Lung microvascular endothelial cell (primary cell): ENCODE data around the gene TINAG. TPM values are rescaled to one million over a fixed set of nuclear protein-coding genes. Genes with fewer than 3 reads are reported as not detected.

Source experiments
- DNase-seq, 2 donors: peaks; one replicate each; pipeline versions ENCODE4 v3.0.0 to v3.0.0-alpha.2; 2010; ENCODE audit warnings: low read depth in 2 of 2
- total RNA-seq: library from RNA; depleted of rRNA; stranded (reverse); fragments of >200 nt; gene quantifications from 2 replicates; pipeline ENCODE4 v1.2.1, GENCODE V29; 2014

The TINAG gene, protein sequence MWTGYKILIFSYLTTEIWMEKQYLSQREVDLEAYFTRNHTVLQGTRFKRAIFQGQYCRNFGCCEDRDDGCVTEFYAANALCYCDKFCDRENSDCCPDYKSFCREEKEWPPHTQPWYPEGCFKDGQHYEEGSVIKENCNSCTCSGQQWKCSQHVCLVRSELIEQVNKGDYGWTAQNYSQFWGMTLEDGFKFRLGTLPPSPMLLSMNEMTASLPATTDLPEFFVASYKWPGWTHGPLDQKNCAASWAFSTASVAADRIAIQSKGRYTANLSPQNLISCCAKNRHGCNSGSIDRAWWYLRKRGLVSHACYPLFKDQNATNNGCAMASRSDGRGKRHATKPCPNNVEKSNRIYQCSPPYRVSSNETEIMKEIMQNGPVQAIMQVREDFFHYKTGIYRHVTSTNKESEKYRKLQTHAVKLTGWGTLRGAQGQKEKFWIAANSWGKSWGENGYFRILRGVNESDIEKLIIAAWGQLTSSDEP
- total RNA-seq = not detected in 2 replicates

DNA sequence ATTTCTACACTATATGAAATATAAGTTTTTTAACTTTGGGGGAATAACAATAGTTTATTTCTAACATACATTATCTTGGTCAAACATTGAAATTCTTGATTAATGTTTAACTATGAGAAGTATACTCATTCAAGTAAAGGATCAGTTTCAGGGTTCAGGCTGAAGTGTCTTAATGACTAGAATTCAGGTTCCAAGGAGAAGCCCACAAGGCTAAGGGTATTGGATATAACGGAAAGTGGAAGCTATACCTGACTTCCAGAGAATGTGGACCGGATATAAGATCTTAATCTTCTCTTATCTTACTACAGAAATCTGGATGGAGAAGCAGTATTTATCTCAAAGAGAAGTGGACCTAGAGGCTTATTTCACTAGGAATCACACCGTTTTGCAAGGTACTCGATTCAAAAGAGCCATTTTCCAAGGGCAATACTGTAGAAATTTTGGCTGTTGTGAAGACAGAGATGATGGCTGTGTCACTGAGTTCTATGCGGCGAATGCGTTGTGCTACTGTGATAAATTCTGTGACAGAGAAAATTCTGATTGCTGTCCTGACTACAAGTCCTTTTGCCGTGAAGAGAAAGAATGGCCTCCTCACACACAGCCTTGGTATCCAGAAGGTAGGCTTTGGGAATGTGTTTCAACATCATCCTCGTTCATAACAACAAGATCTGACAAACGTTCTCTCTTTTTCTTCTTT lies at the start of gene TINAG:
Gene TINAG (plus strand): TSS at position 153 of the 697 bp plus-strand sequence. CDS start 110 bp downstream, at position 263.
- DNase-seq = no peak

DNA sequence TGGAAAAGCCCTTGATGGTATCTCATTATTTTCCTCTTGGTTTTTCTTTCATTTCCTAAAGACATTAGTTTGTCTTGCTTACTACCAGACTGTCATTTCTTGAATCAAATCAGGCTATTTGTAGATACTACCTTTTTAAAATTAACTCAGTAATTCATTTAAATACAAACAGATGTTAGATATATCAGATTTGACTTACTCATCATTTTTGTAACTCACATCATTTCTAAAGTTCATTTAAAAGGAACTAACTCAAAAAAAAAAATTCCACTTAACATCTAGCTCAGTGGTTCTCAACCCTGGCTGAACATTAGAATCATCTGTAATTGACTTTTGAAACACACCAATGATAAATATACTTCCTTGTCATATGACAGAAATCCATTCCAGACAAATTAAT lies 48.2 kb upstream of the TINAG start:
- DNase-seq = no peak

- no peak for DNase-seq
These were observed 45.7 kb upstream of the TINAG start for GRCh38 chr6:54262499-54262898.

DNA sequence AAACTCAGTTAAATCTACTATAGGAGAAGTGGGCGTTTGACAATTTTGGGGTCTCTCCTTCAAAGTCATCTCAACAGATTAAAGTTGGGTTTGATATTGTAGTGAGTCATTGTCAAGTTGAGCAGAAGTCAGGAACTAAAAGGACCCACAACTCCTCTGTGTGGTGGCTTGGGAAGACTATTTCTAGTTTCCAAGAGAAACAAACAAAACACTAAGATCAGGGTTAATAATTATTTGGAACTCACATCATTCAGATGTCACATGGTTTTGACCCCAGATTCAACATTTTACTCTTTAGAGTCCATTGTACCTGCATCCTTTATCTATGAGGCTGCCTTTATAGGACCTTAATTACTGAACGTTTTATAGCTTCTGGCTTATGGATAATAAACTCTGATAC lies 45.3 kb upstream of the TINAG start:
- no peak for DNase-seq

GRCh38 chr6:54264581-54265272 lies 43.5 kb upstream of the TINAG start:
- DNase-seq = peak in 1 of 2 donors; percentile 74

GRCh38 chr6:54266400-54266923 lies 41.8 kb upstream of the TINAG start:
- peak in 1 of 2 donors; percentile 12 for DNase-seq

DNA sequence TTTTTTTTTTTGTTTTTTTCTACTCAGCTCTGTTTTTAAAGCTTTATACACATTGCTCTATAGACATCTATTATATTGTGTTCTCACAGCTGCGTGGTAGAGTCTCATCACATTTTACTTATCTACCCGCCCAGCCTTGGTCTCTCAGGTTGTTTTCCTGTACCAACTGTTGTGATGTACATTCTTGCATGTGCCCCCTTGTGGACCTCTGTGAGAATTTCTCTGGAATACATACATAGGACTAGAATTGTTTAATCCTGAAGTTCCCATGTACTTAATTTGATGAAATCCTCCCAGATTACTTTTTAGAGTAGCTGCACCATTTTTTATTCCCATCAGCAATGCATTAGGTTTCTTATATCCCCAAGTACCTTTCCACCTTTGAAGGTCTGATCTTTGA lies 40.4 kb upstream of the TINAG start:
- peak; percentile 68 to 82 for DNase-seq

- no peak for DNase-seq
These were observed 34.9 kb upstream of the TINAG start for GRCh38 chr6:54273214-54273820.

DNA sequence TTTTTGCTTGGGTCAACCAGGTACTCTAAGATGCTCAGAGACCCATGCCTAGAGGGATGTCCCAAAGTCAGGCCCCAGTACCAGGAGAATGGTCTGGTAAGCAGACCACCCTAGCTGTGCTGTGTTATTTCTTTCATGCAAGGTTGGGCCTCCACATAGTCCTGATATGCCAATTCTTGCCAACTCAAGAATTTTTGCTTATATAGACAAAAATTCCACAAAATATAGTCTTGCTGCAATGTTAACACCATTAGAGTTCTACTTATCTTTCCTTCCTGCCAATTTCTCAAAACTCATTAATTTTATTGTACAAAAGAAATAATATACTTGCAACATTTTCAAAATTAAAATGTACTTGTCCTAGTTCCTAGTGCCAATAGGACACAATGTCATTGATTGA lies 33.9 kb upstream of the TINAG start:
- DNase-seq = no peak

- DNase-seq = peak in 1 of 2 donors; percentile 31
These were observed 26.1 kb upstream of the TINAG start for GRCh38 chr6:54282186-54282585.

- DNase-seq = no peak
These were observed 23.9 kb upstream of the TINAG start for GRCh38 chr6:54284161-54284860.

DNA sequence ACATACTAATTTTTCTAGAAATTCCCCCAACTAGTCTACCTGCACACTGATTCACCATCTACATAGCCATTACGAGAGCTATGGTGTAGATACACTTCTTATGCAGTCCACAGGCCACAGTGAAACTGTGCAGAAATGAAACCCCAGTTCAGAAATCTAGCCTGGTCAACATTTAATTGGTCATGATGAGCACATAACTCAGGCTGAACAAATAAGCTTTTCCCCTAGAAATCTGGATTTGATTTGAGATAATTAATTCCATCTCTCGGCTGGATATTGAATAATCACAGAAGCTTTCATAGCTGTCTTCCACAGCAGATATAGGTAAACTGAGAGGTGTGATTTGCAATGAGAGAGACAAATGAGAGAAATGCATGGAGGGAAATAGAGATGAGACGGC lies 22.6 kb upstream of the TINAG start:
- DNase-seq = no peak

GRCh38 chr6:54286141-54286540 lies 22.1 kb upstream of the TINAG start:
- no peak for DNase-seq

GRCh38 chr6:54288474-54288873 lies 19.8 kb upstream of the TINAG start:
- peak in 1 of 2 donors; percentile 19 for DNase-seq

DNA sequence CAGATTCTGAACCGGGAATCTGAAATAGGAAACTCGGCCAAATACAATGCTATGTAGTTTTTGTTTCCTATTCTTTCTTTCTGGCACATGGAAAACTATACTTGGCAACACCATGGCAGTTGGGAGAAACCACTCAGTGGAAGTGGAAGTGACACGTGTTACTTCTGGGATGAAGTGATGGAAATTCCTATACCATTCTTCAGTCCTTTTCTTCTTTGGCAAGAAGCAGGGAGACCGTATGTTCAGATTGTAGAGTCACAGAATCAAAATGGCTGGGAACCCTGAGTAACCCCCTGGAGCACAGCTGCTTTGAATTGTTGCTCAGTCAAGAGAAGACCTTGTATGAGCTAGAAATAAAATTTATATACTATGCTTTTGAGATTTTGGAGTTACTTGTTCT lies 18.8 kb upstream of the TINAG start:
- peak in 1 of 2 donors; percentile 50 for DNase-seq

- peak; percentile 59 to 92 for DNase-seq
These were observed 17.1 kb upstream of the TINAG start for GRCh38 chr6:54291146-54291545.

GRCh38 chr6:54291738-54292137 lies 16.5 kb upstream of the TINAG start:
- DNase-seq = peak in 1 of 2 donors; percentile 88

GRCh38 chr6:54294965-54295532 lies 13.2 kb upstream of the TINAG start:
- DNase-seq = no peak

GRCh38 chr6:54299542-54300269 lies 8.5 kb upstream of the TINAG start:
- no peak for DNase-seq

GRCh38 chr6:54301770-54302169 lies 6.5 kb upstream of the TINAG start:
- DNase-seq = no peak
